NCI-H460 (cell line): ENCODE measurements around the gene NDUFA13. TPM values are rescaled to one million over a fixed set of nuclear protein-coding genes. Genes with fewer than 3 reads are reported as not detected.

Source experiments
- DNase-seq: peaks from one replicate; pipeline ENCODE4 v3.0.0-alpha.2; 2016; ENCODE audit warnings: low read depth; ENCODE audit errors: extremely low read depth
- total RNA-seq: library from RNA; depleted of rRNA; stranded (reverse); fragments of >200 nt; shearing (Covaris generic); gene quantifications from 2 replicates; pipeline ENCODE4 v1.2.3, GENCODE V29; 2014

NDUFA13 gene
- total RNA-seq, 1 experiment from 2014 or later: 134 TPM

DNA sequence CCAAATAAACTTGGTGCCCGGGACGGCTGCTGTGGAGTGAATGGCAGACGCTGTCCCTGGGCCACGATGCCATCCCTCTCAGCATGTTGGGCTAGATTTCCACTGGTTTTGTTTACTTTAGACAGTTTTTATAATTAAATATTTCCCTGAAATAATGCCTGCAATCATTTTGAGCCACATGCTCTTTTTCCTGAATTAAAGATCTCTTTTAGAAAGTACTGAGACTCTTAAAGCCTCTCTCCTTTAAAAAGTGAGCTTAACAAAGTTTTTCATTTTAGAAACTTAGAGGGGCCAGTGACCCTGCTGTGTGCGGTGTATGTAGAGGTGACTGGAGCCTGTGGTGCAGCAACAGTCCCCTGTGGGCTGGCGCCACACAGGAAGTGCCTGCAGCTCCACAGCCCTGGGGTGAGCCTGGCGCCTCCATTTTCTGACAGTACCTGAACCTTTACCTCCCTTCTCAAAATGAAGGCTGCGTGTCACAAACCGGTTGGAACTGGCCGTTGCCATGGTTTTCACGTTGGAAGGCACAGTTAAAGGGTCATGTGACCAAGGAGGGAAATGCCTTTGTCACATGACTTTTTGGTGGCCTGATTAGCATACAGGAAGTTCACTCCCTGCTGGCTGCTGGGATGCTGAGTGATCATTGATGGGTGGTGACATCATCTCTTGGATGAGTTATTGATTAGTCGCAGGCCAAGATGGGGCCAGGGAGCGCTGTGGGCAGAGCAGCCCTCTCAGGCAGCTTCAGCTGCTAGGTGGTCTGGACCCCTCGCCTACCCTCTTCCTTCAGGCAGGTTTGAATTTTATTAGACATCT, 26.9 kb upstream of the NDUFA13 start:
- DNase-seq: peak; percentile 57

- no peak for DNase-seq
Measured at GRCh38 chr19:19489804-19490204, 26.2 kb upstream of the NDUFA13 start.

DNA sequence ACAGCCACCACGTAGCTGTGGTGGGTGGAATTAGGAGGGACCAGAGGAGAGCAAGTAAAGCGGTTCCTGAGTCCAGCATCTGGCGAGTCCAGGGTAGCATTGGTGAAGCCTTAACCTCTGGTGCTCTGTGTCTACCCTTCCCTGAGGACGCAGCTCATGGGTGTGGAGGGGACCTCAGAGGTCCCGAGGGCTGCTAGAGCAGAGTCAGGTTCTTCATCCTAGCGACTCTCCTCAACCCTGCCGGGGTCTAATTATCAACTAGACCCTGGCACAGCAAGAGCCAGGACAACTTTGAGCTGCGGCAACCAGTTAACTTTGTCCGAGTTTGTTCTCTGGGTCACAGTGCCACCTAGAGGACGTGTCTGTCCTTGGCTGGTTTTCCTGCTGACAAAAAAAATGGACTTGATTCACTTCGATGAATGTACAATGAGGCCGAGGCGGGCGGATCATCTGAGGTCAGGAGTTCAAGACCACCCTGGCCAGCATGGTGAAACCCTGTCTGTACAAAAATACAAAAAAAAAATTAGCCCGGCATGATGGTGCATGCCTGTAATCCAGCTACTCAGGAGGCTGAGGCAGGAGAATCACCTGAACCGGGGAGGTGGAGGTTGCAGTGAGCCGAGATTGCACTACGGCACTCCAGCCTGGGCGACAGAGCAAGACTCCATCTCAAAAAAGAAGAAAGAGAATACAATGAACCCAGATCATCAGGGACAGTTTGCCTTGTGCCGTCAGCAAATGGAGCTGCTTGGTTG, 25.6 kb upstream of the NDUFA13 start:
- peak; percentile 74 for DNase-seq

GRCh38 chr19:19491321-19492025, 24.6 kb upstream of the NDUFA13 start:
- DNase-seq: no peak

- DNase-seq: no peak
Measured at GRCh38 chr19:19492026-19492610, 23.9 kb upstream of the NDUFA13 start.

GRCh38 chr19:19493841-19494546, 22.0 kb upstream of the NDUFA13 start:
- DNase-seq: no peak

DNA sequence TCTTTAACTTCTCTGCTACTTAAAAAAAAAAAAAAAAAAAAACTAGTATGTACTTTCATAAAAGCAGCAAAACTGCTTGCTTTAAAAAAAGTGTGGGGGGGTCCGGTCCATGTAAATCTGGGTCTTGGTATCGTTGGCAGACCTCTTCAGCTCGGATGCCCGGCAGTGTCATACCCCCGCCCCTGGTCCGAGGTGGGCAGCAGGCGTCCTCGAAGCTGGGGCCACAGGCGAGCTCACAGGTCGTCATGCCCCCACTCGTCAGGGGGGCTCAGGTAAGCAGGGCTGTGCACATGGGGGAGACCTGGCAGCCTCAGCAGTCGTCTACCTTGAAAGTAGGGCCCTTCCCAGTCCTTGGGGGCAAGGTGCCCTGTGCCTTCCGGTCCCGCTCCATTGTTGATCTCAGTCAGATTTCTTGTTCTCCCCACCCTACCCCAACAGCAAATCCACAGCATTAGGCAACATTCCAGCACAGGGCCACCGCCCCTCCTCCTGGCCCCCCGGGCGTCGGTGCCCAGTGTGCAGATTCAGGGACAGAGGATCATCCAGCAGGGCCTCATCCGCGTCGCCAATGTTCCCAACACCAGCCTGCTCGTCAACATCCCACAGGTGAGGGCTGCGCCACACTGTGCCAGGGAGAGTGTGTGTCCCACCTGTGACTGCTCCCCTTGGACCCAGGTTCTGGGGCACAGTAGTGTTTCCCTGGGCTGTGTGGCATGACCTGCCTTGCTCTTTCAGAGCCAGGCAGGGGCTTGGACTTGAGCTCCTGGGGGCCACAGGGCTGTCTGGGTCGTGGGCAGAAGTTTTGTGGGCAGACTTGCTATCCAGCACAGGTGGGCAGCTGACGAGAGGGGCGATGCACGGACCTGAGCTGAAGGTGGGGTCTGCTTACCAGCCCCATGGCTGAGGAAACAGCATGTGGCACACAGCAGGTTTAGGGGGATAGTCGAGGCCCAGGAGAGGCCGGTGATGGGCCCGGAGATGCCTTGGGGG, 20.1 kb upstream of the NDUFA13 start:
- DNase-seq: no peak

DNA sequence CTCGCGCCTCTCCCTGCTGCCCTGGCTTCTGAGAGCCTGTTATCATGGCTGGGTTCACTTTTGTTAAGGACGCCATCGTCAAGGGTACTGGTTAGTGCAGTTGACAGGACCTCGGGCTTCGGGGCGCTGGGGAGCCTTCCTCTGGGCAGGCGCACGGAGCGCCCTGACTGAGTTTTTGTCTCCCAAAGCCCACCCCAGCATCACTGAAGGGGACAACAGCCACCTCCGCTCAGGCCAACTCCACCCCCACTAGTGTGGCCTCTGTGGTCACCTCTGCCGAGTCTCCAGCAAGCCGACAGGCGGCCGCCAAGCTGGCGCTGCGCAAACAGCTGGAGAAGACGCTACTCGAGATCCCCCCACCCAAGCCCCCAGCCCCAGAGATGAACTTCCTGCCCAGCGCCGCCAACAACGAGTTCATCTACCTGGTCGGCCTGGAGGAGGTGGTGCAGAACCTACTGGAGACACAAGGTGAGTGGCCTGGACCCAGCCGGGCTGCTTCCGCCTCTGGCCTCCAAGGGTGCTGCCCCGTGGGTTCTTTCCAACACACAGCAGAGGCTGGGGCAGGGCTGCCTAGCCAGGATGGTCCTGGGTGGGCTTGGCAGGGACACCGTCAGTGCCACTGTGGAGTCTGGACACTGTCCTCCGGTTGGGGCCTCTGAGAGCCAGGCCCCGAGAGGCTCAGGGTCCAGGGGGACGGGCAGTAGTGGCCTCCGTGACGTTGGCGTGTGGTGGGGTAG, 17.6 kb upstream of the NDUFA13 start:
- no peak for DNase-seq

DNA sequence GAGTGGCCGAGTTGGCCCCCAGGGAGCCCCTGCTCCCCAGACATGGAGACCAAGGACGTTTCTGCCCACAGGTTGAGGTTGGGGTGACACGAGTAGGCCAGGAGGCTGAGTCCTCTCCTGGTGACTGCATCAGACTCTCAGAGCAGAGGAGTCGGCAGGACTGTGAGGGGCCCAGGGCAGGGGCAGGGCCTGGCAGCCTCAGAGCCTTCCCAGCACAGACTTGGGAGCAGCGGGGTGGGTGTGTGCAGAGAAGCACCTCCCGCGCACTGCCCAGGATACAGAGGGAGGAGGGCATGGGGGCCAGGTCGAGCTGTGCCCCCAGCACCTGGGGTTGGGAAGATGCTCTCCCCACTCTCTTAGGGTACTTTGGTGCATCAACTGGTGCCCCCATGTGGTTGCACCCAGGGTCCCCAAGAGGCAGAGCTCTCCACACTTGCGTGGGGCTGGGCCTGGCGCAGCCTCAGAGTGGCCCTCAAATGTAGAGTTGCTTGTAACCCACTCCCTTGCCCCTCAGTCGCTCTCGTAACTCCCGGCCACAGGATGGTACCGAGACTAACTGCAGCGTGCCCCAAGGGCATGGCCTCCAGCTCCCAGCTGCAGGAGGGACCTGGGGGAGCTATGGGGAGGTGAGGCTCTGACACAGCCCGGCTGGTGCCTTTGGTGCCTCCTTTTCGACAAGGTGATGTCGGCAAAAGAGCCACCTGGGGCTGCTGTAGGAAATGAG, 16.6 kb upstream of the NDUFA13 start:
- DNase-seq: no peak

DNA sequence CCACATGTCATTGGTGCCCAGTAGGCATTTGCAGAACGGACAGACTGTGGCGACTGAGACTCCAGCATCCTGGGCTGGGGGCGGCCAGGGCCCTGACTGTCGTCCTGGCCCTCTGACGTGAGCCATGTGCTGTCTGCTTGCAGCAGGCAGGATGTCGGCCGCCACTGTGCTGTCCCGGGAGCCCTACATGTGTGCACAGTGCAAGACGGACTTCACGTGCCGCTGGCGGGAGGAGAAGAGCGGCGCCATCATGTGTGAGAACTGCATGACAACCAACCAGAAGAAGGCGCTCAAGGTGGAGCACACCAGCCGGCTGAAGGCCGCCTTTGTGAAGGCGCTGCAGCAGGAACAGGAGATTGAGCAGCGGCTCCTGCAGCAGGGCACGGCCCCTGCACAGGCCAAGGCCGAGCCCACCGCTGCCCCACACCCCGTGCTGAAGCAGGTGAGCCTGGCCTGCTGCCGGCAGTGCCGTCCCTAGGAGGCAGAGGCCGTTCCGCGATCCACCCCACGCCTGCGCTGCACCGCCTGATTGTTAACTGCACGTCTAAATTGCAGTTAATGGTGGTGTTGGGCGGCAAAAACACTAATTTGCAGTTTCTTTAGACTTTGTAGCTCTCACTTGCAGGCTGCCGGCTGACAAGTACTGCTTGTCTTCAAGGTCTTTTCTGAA, 14.9 kb upstream of the NDUFA13 start:
- DNase-seq: no peak

GRCh38 chr19:19501798-19502197, 14.2 kb upstream of the NDUFA13 start:
- no peak for DNase-seq

GRCh38 chr19:19502281-19502680, 13.7 kb upstream of the NDUFA13 start:
- DNase-seq: no peak

GRCh38 chr19:19502808-19503602, 13.0 kb upstream of the NDUFA13 start:
- DNase-seq: no peak

DNA sequence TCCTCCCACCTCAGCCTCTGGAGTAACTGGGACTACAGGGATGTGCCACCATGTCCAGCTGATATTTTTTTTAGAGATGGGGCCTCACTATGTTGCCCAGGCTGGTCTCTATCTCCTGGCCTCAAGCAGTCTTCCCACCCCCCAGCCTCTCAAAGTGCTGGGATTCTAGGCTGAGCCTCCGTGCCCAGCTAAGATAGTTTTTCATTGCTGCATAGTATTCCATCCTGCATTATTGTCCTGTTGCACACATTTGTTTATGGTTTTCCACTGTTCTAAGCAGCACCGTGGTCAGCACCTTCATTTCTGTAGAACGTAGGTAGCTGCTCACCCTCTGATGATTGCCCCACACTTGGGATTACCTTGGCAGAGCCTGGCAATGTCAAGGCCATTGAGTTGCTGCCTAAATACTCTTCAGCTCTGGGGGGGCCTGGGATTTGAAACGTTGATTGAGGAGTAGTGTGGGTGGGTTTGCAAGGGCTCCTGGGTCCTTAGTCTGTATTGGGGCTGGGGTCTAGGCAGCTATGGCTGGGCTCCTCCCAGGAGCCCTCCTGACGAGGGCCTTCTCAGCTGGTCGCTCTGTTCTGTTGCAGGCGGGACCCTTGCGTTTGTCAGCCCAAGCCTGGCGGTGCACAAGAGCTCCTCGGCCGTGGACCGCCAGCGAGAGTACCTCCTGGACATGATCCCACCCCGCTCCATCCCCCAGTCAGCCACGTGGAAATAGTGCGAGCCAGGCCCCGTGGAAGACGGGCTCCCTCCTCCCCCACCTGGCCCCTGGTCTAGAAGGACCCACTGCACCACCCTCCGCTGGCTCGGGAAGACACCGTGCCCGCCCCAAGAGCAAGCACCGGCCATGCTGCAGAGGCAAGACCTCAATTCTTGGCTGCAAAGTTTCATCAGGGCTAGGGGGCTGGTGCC, 11.0 kb upstream of the NDUFA13 start:
- DNase-seq: no peak

GRCh38 chr19:19505669-19506326, 10.2 kb upstream of the NDUFA13 start:
- DNase-seq: no peak
